ENCODE results near the gene EYS. TPM values are rescaled to one million over a fixed set of nuclear protein-coding genes. Genes with fewer than 3 reads are reported as not detected.
A peak's percentile ranks its signal among the peaks of the same experiment; 100 is the strongest.

The EYS gene
- total RNA-seq, 1 experiment from 2014 or later, result 0.13 TPM

- no peak for DNase-seq (ENCODE audit: low spot score)
These were observed 1563.9 kb downstream of the EYS start for GRCh38 chr6:64143101-64143500.

DNA sequence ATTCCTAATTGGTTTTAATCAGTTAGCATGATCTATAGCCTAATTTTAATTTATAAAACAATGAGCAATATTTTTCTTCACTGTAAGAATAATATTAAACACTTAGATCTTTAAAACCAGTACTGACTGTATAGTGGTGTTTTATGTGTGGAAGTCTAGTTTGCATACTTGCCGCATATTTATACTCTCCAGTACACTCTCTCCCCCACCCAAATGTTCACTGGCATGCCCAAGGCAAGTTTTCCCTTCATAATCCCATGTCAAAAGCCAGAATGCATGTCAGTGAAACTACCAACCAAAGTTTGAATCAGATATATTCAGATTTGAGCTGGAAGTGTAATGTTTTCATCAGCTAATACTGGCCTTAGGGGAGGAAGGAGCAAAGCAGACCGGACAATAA lies 1565.3 kb downstream of the EYS start:
- DNase-seq (ENCODE audit: low spot score), result no peak

- DNase-seq (ENCODE audit: low spot score), result no peak
These were observed 1578.6 kb downstream of the EYS start for GRCh38 chr6:64128301-64129024.

- no peak for DNase-seq (ENCODE audit: low spot score)
These were observed 1583.0 kb downstream of the EYS start for GRCh38 chr6:64123761-64124633.

GRCh38 chr6:64122712-64123375 lies 1584.2 kb downstream of the EYS start:
- DNase-seq (ENCODE audit: low spot score), result no peak

- DNase-seq (ENCODE audit: low spot score), result no peak
These were observed 1585.9 kb downstream of the EYS start for GRCh38 chr6:64121011-64121565.

GRCh38 chr6:64113704-64114103 lies 1593.3 kb downstream of the EYS start:
- no peak for DNase-seq (ENCODE audit: low spot score)

- DNase-seq (ENCODE audit: low spot score), result no peak
These were observed 1603.0 kb downstream of the EYS start for GRCh38 chr6:64104051-64104450.

- no peak for DNase-seq (ENCODE audit: low spot score)
These were observed 1603.5 kb downstream of the EYS start for GRCh38 chr6:64103480-64103879.

DNA sequence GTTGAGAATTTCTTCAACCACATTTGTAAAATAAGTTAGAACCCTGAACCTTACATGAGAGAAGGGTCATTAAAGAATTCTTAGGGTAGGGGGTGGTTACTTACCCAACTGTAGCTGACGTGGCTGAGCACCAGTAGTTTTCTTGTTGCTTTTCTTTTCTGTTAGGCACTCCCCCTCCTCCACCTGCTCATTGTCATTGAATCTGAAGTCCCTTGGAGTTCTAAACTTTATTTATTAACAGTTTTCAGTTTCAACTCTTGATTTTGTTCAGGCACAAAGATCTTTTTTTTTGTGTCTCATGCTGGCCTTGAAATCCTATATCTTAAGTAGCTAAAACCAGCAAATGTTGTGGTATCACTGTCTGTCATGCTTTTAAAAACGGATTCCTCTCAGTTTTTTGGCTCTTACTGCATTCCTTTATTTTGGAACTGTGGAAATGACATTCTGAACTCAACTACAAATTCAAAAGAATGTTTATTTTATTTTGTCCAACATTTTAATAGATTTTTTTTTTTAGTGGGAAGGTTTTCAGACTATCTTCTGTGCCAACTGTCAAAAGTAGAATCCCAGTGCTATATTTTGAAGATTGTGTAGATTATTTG lies 1606.2 kb downstream of the EYS start:
- no peak for DNase-seq (ENCODE audit: low spot score)

- DNase-seq (ENCODE audit: low spot score), result no peak
These were observed 1616.7 kb downstream of the EYS start for GRCh38 chr6:64090352-64090751.

- no peak for DNase-seq (ENCODE audit: low spot score)
These were observed 1621.9 kb downstream of the EYS start for GRCh38 chr6:64085126-64085525.

DNA sequence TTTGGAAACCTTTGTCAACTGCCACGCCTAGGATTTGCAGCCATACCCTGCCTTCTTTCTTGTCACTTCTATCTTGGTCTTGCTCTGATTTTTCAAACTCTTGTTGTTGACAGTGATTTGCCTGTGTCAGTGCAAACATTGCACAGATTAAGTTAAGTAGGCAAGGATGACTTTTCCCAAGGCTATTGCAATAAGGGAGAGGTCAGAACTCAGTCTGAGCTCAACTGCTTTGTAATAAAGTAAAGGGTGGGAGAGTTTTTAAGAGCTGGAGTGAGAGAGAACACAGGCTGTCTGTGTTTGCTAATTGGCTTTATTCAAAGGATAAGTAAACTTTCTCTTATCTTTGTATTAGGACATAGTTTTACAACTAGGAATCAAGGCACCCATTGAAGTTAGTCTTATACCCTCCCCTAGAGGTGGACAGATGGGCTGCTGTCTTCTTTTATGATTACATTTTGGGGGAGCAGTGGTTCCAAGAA lies 1622.8 kb downstream of the EYS start:
- DNase-seq (ENCODE audit: low spot score), result peak; percentile 62

DNA sequence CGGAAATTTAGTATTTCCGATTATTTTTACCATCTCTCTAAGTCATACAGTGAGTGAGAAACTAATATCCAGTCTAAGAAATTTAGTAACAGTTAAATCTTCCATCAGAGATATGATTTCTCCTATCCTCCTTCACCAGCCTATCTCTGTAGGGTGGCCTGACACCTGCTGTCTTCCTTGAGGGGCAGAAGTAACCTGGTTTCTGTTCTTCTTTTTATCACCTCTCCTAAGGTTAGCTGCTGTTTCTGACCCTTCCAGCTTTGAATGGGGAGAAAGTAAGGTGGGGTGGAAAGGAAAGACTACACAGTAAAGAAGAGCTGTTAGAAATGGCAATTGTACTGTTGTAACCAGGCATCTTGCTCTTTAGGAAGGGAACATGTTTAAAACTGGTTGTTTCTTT lies 1623.8 kb downstream of the EYS start:
- no peak for DNase-seq (ENCODE audit: low spot score)

DNA sequence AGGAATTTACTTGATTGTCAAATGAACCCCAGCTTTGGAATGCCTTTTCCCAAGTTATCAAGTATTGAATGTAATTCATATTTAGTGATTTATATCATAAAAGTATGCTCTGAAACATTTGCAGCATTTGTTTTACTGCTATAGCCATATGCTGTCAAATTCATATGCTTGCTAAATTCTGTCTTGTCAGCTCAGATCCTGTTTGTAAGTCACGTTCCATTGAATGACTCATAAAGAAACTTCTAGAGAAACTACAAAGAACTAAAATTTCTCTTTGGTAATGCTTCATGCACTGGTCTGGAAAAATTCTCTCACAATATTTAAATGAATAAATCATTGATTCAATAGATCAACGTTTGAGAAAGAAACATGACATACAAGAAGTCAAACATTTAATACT lies 1625.6 kb downstream of the EYS start:
- DNase-seq (ENCODE audit: low spot score), result no peak

DNA sequence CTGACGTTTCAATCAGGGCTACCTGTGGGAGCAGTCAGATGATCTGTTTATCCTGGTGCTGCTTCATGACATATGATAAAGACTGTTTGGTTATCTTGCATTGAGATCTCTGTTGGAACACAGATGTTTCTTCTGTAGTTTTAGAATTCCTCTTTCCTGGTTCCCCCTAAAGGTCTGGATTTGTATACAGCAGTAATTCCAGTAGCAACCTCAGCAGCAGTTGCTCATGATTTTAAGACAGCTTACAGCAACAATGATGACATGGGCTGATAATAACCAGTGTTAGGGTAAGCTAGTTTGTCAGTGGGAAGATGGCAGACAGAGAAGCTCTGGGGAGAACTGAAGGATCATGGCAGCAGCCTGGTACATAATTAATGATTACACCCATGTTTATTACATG lies 1632.0 kb downstream of the EYS start:
- DNase-seq (ENCODE audit: low spot score), result no peak

GRCh38 chr6:64072686-64073085 lies 1634.3 kb downstream of the EYS start:
- no peak for DNase-seq (ENCODE audit: low spot score)

- no peak for DNase-seq (ENCODE audit: low spot score)
These were observed 1642.1 kb downstream of the EYS start for GRCh38 chr6:64064919-64065318.

DNA sequence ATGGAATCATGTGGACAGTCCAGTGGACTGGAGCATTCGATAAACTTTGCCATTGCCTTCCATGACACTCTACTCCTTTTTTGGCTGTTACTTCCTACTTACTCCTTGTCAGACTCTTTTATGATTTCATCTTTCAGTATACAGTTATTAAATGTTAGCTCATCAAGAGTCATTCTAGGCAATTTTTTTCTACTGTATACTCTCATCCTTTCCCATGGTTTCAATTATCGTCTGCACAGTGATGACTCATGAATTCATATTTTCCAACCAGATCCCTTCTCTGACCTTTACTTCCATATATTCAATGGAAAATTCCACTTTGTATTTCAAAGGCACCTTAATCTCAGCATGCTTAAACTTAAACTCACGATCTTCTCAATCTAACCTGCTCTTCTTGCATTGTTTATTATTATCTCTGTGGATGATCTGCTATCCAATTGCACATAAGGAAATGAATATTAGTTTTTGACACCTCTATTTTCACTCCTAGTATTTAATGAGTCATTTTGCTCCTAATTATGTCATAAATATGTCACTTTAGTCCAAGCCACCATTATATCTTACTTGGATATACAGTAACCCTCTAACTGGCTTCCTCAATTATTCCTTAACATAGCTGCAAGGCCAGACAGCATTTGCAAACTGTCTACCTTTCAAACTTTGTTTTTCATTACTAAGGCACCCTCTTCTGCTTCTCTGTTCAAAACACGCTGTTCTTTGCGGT lies 1643.9 kb downstream of the EYS start:
- peak; percentile 32 for DNase-seq (ENCODE audit: low spot score)

GRCh38 chr6:64054861-64055260 lies 1652.2 kb downstream of the EYS start:
- DNase-seq (ENCODE audit: low spot score), result no peak

DNA sequence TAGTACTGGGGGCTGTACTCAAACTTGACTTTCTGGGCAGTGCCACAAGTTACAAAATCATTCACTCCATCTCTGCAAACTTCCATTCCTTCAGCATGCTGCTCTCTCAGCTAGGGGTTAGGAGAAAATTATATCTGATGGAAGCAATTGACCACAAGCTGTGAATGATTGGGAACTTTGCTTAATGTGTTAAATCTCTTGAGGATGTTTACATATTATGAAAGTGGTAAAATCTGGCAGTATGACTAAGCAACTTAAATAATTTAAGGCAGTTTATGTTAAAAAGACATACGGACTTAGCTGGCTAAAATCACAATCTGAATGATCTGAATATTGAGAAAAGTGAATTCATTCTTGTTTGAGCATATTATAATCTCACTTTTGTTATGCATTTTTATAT lies 1656.4 kb downstream of the EYS start:
- DNase-seq (ENCODE audit: low spot score), result no peak

Measured in HT-29 (cell line).